Effector memory CD4-positive, alpha-beta T cell (primary cell): ENCODE measurements around the gene NFIX.
A peak's percentile ranks its signal among the peaks of the same experiment; 100 is the strongest.

ENCODE experiments used
- DNase-seq, 3 donors: peaks; one replicate each; pipeline ENCODE4 v3.0.0-alpha.2; 2020
- H3K27ac ChIP-seq: 2 replicates; pipeline ENCODE4 v1.7.0; 2013; ENCODE audit warnings: mild to moderate bottlenecking, low read length, moderate library complexity; ENCODE audit not compliant: insufficient read depth, poor library complexity, severe bottlenecking
- H3K27me3 ChIP-seq: replicated peaks from 2 replicates; pipeline ENCODE4 v1.7.0; 2013; ENCODE audit warnings: mild to moderate bottlenecking, low read length; ENCODE audit not compliant: insufficient read depth, control insufficient read depth, poor library complexity, severe bottlenecking
- H3K36me3 ChIP-seq: 2 replicates; pipeline ENCODE4 v1.7.0; 2013; ENCODE audit warnings: mild to moderate bottlenecking, low read length, moderate library complexity; ENCODE audit not compliant: control insufficient read depth, insufficient read depth
- H3K4me1 ChIP-seq: 2 replicates; pipeline ENCODE4 v1.7.0; 2013; ENCODE audit warnings: low read length, mild to moderate bottlenecking; ENCODE audit not compliant: control insufficient read depth, insufficient read depth, poor library complexity, severe bottlenecking
- H3K4me3 ChIP-seq: 2 replicates; pipeline ENCODE4 v1.7.0; 2013; ENCODE audit warnings: low read length, low read depth, mild to moderate bottlenecking; ENCODE audit not compliant: insufficient read depth, poor library complexity, severe bottlenecking
- H3K9me3 ChIP-seq: 2 replicates; pipeline ENCODE4 v1.7.0; 2013; ENCODE audit warnings: mild to moderate bottlenecking, low read length, moderate library complexity; ENCODE audit not compliant: control insufficient read depth

The NFIX gene

DNA sequence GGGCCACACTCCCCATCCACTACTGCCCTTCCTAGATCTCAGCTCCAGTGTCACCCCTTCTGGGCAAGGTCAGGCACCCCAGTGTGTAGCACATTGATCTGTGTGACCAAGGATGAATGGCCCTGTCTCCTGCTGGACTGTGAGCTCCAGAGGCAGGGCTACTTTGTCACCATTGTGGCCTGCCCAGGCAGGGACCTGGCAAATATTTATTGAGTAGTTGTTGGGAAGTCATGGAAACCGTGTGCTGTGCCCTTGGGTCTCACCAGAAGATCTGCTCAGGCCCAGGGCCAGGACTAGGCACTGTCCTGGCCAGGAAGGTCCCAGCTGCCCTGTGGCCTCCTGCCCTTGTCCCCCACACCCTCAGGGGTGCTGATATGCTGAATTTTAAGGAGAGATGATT lies 133.3 kb downstream of the NFIX start:
- no peaks in the 10 kb centered on the region for H3K9me3 ChIP-seq
- peaks cover 8% of the 10 kb centered on the region for H3K36me3 ChIP-seq
- DNase-seq: no peak
- no peak overlapping the region for H3K27ac ChIP-seq
- H3K4me3 ChIP-seq: no peak overlapping the region
- H3K27me3 ChIP-seq: no peaks in the 10 kb centered on the region
- peaks cover 14% of the 10 kb centered on the region for H3K4me1 ChIP-seq

DNA sequence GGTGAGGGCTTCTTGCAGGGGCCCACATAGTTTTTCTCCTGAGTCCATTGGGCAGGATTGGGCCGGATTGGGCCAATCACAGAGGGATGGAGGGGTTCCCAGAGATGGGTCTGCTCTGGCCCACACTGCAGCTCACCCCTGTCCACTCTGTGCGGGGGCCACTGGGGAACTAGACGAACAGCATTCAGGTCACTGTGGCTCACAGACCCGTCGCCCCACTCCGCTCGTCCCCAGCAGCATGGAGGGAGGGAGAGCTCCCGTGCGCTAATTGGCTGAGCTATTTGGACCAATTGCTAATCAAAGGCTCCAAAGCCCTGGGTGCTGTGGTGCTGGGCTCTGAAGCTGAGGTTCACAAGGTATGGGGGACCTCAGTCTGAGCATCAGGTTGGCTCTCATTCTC lies 134.1 kb downstream of the NFIX start:
- H3K9me3 ChIP-seq: no peaks in the 10 kb centered on the region
- peaks cover 14% of the 10 kb centered on the region for H3K4me1 ChIP-seq
- H3K27me3 ChIP-seq: no peaks in the 10 kb centered on the region
- no peak overlapping the region for H3K4me3 ChIP-seq
- H3K27ac ChIP-seq: no peak overlapping the region
- peaks cover 8% of the 10 kb centered on the region for H3K36me3 ChIP-seq
- DNase-seq: no peak

DNA sequence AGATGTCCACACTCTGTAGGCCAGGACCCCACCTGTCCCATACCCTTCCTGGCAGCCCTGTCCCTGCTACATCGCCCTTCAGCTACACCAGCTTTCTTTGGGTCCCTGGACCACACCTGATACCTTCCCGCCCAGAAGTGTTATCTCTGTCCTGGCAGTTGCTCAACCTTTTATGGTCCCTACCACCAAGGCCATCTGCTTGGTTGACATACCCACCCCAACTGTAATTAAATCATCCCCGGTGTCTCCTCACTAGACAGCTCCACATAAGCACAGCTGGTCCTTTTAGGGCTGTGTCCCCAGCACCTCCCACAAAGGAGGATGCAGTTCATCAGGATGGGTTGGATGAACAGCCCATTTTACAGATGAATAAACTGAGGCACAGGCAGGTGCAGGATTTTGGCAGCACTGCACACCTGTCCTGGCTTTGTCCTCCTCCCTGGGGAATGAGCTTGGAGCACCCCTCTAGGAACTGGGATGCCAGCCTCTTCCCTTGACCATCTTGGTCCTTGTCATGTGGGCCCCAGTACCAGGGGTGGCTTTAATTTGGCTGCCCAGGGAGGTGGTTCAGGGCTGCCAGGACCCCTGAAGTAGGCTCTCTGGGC lies 135.7 kb downstream of the NFIX start:
- Histone ChIP-seq H3K9me3 (no peaks in the 10 kb centered on the region), H3K27ac (no peak overlapping the region), H3K36me3 (peaks cover 15% of the 10 kb centered on the region), H3K27me3 (no peaks in the 10 kb centered on the region), H3K4me3 (no peak overlapping the region), H3K4me1 (peaks cover 14% of the 10 kb centered on the region)
- DNase-seq: no peak

DNA sequence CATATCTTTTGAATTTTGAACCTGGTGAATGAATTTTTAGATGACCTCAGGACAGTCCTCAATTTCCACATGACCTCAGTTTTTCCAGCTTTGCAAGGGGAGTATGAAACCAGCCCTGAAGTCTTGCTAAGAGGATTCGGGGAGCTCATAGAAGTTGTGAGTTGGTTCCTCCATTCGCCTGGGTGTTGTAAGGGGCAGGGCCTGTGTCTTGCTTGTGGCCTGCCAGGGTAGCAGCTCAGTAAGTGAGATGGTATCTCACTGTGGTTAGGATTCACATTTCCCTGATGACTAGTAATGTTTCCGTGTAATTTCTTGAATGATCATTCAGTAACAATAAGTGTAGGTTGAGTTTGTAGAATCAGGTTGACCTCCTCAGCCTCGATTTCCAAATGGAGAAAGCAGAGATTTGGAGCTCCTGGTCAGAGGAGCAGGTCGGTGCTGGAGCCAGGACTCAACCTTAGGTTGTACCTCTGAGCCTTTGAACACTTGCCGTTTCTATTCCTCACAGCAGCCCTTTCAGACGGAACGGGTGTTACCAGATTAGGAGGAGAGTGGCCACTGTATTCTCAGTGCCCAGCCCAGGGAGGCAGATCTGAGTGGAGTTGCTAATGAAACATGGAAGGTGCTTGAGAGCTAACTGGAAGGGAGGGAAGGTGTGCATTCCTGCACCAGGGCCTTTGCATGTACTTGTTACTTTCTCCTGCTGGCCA lies 137.4 kb downstream of the NFIX start:
- Histone ChIP-seq H3K4me1 (peaks cover 14% of the 10 kb centered on the region), H3K27me3 (no peaks in the 10 kb centered on the region), H3K4me3 (peak overlapping the region; percentile 2), H3K36me3 (peaks cover 27% of the 10 kb centered on the region), H3K9me3 (no peaks in the 10 kb centered on the region), H3K27ac (peak overlapping the region; percentile 20)
- peak in 2 of 3 donors; percentile 24 to 28 for DNase-seq

DNA sequence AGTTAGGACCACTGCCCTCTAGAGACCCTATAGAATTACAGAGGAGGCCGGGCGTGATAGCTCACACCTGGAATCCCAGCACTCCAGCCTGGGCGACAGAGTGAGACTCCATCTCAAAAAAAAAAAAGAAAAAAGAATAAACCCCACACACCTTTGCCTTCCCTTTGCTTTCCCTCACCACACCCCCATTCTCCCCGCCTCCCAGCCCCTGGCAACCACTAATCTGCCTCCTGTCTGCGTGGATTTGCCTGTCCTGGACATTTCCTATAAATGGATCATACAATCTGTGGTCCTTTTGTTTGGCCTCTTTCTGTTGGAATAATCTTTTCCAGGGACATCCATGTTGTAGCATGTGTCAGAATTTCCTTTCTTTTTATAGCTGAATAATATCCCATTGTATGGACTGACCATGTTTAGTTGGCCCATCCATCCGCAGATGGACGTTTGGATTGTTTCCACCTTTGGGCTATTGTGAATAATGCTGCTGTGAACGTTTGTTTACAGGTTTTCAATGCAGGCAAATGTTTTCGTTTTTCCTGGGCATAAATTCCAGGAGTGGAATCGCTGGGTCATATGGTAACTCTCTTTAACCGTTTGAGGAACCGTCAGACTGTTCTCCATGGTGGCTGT lies 138.1 kb downstream of the NFIX start:
- DNase-seq: no peak
- peaks cover 34% of the 10 kb centered on the region for H3K36me3 ChIP-seq
- peaks cover 14% of the 10 kb centered on the region for H3K4me1 ChIP-seq
- H3K9me3 ChIP-seq: no peaks in the 10 kb centered on the region
- no peak overlapping the region for H3K4me3 ChIP-seq
- no peak overlapping the region for H3K27ac ChIP-seq
- no peaks in the 10 kb centered on the region for H3K27me3 ChIP-seq

DNA sequence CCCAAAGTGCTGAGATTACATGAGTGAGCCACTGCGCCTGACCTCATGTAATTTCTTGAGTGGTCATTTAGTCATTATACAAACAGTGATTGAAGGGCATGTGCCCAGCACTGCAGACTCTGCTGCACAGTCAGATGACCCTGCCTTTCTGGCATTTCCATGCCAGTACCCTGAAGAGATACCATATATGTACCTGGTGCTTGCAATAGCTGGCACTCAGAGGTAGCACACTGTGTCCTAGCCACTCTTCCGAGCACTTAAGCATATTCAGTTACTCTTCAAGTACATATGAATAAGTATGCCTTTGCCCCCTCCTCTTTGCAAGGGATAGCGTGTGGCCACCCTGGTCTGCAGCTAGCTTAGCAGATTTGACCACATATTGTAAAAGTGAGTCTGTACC lies 139.4 kb downstream of the NFIX start:
- peaks cover 14% of the 10 kb centered on the region for H3K4me1 ChIP-seq
- H3K36me3 ChIP-seq: peaks cover 41% of the 10 kb centered on the region
- H3K4me3 ChIP-seq: no peak overlapping the region
- H3K9me3 ChIP-seq: no peaks in the 10 kb centered on the region
- no peak overlapping the region for H3K27ac ChIP-seq
- no peak for DNase-seq
- no peaks in the 10 kb centered on the region for H3K27me3 ChIP-seq

DNA sequence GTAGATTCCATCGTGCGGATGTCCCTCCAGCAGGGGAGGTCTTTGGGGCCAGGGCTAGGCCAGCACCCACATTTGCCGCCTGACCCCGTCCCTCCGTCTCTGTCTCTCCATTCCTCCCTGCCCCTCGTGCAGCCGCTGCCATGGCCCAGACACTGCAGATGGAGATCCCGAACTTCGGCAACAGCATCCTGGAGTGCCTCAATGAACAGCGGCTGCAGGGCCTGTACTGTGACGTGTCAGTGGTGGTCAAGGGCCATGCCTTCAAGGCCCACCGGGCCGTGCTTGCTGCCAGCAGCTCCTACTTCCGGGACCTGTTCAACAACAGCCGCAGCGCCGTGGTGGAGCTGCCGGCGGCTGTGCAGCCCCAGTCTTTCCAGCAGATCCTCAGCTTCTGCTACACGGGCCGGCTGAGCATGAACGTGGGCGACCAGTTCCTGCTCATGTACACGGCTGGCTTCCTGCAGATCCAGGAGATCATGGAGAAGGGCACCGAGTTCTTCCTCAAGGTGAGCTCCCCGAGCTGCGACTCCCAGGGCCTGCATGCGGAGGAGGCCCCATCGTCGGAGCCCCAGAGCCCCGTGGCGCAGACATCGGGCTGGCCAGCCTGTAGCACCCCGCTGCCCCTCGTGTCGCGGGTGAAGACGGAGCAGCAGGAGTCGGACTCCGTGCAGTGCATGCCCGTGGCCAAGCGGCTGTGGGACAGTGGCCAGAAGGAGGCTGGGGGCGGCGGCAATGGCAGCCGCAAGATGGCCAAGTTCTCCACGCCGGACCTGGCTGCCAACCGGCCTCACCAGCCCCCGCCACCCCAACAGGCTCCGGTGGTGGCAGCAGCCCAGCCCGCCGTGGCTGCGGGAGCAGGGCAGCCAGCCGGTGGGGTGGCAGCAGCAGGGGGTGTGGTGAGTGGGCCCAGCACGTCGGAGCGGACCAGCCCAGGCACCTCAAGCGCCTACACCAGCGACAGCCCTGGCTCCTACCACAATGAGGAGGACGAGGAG lies 140.1 kb downstream of the NFIX start:
- H3K36me3 ChIP-seq: peaks cover 41% of the 10 kb centered on the region

DNA sequence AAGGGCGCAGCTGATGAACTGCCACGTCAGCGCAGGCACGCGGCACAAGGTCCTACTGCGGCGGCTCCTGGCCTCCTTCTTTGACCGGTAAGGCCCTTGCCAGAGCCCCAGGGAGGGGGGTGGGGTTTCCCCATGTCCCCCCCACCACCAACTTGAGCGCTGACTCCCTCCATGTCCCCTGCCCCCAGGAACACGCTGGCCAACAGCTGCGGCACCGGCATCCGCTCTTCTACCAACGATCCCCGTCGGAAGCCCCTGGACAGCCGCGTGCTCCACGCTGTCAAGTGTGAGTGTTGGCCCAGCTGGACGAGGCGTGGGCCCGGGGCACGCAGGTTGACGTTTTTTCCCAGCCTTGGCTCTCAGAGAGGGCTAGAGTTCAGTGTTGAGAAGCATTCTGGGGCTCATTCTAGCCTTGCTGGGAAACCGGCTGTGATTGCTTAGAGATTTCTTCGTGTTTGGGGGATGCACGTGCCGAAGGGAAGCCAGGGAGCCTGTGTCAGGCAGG lies 142.1 kb downstream of the NFIX start:
- no peak for DNase-seq
- Histone ChIP-seq H3K4me1 (peaks cover 12% of the 10 kb centered on the region), H3K27me3 (no peaks in the 10 kb centered on the region), H3K36me3 (peaks cover 41% of the 10 kb centered on the region), H3K4me3 (no peak overlapping the region), H3K9me3 (no peaks in the 10 kb centered on the region), H3K27ac (no peak overlapping the region)

More for the DNA sequence above, 140.1 kb downstream of the NFIX start:
- no peaks in the 10 kb centered on the region for H3K27me3 ChIP-seq
- H3K4me3 ChIP-seq: no peak overlapping the region
- no peaks in the 10 kb centered on the region for H3K9me3 ChIP-seq
- DNase-seq: no peak
- H3K4me1 ChIP-seq: peaks cover 14% of the 10 kb centered on the region
- H3K27ac ChIP-seq: no peak overlapping the region

DNA sequence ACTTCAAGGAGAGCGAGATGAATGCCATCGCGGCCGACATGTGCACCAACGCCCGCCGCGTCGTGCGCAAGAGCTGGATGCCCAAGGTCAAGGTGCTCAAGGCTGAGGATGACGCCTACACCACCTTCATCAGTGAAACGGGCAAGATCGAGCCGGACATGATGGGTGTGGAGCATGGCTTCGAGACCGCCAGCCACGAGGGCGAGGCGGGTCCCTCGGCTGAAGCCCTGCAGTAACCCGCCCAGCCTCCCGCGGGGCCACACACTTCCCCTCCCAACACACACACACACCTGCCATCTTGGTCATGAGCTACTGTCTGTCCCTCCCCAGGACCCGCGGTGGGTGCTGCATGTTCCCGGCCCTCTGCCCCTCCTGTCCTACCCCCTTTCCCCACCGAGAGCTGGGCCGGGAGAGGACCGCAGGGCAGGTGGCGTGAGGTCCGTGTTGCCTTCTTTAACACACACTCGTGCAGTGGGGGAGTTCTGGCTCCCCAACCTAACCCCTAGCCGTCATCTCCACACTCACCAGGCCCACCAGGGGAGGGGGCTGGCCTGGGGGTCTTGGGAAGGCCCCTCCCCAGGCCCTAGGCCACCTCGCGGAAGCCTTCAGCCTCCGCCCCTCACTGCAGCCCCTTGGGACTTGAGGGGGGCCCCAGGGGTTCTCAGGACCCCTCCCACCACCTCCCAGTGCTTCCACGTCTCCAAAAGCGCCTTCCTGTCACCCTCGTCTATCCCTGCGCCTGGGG lies 143.1 kb downstream of the NFIX start:
- H3K27ac ChIP-seq: no peak overlapping the region
- no peak for DNase-seq
- peaks cover 41% of the 10 kb centered on the region for H3K36me3 ChIP-seq
- H3K9me3 ChIP-seq: no peaks in the 10 kb centered on the region
- H3K27me3 ChIP-seq: no peaks in the 10 kb centered on the region
- H3K4me3 ChIP-seq: no peak overlapping the region
- peaks cover 2% of the 10 kb centered on the region for H3K4me1 ChIP-seq
